A204.1 (cell line): ENCODE results near the gene PRRC2A.
"Not testable (repeated sequence)": the region's sequence is repeated elsewhere in the genome, so short reads cannot be mapped to it uniquely, and the experiment has no call there.

ENCODE experiments used
- FAIRE-seq: peaks from 2 replicates; lab custom pipeline; 2012; peaks lifted over from hg19 to GRCh38; lab: Jason Lieb, UNC

PRRC2A gene

GRCh38 chr6:31586008-31586407 lies 34.5 kb upstream of the PRRC2A start, which contains the start of gene LST1:
Gene LST1 (plus strand): TSS chr6:31586277. CDS start chr6:31587300, 1,023 bp downstream.
- FAIRE-seq = no peak

DNA sequence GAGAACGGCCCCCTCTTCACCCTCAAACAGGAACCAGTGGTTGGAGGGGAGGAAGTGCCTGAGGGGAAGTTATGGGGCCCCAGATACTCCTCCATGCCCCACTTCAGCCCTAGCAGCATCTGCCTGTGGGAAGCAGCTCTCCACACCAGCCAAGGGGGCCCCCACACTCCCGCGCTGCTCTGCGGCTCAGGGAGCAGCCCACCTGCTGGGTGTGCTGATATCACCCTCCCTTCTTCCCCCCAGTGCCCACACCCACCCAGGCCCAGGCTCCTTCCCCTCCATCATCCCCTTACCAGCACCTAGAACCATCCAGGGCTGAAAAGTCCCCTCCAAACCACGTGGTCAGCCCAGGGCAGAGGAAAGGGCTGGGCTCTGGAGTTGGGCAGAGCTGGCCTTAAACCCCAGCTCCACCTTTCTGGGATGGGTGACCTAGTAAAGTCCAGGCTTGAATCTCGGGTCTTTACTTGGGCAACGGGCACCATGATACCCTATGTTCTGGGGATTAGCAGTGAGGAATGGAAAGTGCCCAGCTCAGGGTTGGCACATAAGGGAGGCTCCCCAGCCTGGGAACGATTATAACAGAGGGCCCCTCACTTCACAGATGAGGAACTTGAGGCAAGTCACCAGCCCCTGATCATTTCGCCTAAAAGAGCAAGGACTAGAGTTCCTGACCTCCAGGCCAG lies 33.8 kb upstream of the PRRC2A start:
- FAIRE-seq = no peak

GRCh38 chr6:31587791-31588777 lies 32.4 kb upstream of the PRRC2A start:
- FAIRE-seq = no peak

DNA sequence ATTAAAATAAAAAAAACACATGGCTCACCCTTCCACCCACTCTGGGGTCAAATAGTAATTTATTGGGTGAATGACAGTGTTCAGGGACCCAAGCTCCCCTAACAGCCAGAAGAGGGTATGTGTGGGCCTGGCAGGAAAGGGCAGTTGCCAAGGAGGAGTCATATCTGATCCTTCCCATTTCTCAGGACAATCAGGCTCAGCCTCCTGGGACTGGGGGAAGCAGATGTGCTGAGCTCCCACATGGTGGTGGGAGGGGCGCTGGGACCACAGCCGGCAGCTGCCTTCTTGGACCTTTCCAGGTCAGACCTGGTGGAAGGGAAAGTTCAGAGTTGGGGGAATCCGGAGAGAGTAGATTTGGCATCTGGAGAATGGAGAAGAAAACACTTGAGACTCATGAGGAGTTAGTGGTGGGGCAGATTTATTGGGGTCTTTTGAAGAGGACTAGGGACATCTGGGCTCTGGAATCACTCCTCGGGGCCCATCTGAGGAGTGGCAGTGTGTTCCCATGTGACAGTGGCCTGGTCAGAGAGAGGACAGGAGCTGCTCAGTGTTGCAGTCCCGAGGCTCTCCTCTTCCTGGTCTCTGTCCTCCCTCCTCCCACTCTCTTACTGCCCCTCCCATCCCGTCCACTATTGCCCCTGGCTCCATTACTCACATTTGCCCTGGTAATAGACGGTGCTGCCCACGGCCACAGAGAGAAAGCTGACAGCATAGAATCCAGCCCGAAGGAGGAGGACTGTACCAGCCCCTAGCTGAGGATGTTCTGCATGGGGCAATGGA lies 31.5 kb upstream of the PRRC2A start:
- FAIRE-seq = no peak

DNA sequence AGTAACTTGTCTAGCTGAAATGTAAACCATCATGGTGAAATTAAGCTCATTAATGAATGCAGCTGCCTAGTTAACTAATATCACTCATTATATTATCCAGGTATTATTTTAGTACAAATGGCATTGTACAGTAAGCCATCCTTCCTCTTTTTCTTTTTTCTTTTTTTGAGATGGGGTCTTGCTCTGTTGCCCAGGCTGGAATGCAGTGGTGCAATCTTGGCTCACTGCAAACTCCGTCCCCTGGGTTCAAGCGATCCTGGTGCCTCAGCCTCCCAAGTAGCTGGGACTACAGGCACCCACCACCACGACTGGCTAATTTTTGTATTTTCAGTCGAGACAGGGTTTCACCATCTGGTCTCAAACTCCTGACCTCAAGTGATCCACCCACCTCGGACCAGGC lies 29.8 kb upstream of the PRRC2A start:
- FAIRE-seq = not testable (repeated sequence)

DNA sequence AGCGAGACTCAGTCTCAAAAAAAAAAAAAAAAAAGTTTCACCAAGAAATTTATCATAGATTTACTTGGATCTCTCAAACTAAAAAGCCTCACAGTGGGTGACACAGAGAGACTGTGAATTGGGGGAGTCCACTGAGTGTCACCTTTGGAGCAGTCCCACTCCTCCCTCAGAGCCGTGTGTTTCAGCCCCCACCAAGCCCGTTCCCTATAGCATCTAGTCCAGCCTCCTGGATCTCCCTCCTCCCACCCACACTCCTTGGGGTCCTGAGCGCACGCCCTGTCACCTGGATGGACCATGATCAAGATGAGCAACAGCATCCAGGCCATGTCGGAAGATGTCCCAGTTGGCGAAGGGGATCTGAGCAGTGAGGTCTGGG lies 28.1 kb upstream of the PRRC2A start:
- no peak for FAIRE-seq

- FAIRE-seq = no peak
Measured at GRCh38 chr6:31597006-31597405, 23.5 kb upstream of the PRRC2A start.

GRCh38 chr6:31607317-31607716 lies 13.2 kb upstream of the PRRC2A start:
- no peak for FAIRE-seq

- no peak for FAIRE-seq
Measured at GRCh38 chr6:31609519-31610406, 10.8 kb upstream of the PRRC2A start.

DNA sequence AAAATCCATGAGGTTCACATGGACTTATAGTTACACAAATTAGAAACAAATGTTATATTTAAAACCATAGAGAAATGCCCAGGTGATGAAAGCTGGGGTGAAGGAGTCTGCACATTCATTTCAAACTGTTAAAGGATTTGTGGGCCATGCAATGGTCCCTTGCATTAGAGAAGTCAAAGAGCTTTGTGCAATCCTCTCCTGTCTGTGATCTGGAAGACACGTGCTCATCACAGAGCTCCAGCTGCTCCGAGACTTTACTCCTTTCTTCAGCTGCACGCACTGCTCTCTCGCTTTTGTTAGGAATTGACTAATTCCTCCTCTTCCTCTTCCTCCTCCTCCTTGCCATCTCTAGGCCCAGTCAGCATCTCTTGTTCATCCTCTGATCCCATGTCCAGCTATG lies 9.5 kb upstream of the PRRC2A start:
- no peak for FAIRE-seq

DNA sequence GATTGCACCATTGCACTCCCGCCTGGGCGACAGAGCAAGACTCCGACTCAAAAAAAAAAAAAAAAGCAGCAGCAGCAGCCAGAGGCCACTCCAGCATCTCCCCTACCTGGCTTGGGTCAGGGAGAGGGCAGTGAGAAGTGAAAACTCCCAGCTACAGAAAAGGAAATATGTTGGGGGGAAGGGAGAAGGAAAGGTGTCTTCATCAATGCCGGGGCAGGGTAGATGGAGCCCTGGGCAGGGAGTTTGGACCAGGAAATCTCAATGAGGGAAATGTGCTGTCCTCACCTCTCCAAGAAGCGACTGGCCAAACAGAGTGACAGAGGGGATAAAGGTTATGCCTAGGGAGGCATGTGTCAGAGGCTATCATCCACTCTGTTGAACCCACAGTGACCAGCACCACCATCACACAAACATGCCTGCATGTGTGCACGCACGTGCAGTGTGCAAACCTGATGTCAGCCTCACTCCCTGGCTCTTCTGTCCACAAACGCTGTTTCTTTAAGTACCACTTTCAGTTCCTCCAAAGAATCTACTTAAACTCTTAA lies 6.4 kb upstream of the PRRC2A start:
- no peak for FAIRE-seq

DNA sequence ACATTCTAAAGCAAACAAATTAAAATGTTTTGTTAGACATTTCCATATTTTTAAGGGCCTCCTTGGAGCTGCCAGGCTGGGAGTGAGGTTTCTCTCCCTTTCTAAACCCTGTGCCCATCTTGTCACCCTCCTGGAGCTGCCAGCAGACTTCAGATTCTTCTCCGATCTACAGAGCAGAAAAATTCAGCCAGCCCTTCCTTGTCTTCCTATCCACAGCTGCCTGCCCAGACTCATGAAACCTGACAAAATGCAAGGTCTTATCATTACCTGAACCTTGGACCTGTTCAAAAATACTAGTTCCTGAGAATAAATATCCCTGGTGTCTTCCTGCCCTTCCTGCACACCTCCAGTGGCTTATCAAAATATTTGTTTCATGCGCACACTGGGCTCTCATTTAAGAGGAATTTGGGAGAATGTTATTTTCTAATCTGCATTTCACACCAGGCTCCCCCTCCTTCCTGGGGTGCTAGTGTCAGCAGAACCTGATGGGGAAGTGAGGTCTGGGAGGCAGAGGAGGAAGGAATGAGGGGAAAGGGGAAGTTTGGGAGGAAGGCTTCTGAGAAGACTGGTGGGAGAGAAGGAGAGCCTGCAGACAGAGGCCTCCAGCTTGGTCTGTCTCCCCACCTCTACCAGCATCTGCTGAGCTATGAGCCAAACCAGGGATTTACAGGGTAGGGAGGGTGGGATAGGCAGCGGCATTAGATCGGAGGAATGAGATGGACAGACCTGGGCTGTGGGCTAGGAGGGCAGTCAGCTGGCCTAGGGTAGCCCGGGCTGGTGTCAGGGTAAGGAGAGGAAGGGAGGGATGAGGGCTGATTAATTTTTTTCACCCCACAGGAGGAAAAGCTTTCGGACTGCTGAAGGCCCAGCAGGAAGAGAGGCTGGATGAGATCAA lies 5.6 kb upstream of the PRRC2A start, which contains the start of gene AIF1:
Gene AIF1 (plus strand): TSS at position 551 of the 895 bp plus-strand sequence. CDS start 96 bp downstream, at position 647.
- FAIRE-seq = no peak

DNA sequence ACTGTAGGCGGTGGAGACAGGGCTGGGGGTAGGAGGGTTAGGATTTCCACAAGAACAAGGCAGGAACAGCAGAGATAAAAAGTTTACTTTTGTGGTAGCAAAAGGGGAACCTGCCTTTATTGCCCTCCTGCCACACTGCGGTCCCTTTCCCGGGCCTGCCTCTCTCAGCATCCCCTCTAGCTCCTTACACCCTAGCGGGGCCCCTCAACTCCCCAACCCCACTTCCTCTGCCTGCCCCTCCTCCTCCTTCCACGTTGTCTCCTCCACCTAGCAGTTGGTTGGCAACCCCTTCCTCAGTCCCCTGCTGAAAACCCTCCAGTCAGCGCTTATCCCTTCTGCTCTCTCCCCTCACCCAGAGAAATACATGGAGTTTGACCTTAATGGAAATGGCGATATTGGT lies 4.8 kb upstream of the PRRC2A start:
- no peak for FAIRE-seq

- FAIRE-seq = no peak
Measured at GRCh38 chr6:31617010-31617409, 3.5 kb upstream of the PRRC2A start.

DNA sequence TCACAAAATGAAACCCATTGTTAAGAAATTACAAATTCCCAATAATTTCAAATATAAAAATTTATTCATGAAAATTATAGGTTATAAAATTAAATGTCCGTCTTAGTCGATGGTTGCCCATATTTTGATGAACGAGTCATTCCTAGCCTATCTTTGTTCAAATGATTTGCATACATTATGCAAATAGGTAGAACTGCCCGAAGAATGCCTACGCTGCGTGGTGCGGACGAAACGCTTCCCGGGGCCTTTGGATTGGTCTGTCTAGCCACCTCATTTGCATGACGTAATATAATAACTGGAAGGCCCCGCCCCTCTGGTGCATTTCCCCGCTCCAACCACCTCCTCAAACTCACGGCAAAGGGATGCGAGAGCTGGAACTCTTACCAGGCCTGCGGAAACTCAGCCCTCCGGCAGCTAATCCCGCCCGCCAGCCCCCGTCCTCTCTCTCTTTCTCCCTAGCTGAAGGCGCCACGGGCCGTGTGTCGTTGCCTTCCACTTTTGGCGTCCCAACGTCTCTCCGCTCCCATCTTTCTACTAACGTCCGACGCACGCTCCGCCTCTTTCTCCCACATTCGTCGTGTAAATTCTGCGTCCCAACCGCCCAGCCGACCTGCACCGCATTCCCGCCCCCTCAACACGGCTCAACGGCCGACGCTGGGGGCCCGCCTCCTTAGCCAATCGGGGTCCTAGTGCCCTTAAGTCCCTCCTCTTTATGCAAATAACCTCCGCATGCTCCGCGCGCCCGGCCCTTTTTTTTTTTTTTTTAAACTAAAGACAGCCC lies 520 bp upstream of the PRRC2A start:
- peak; percentile 99 for FAIRE-seq

DNA sequence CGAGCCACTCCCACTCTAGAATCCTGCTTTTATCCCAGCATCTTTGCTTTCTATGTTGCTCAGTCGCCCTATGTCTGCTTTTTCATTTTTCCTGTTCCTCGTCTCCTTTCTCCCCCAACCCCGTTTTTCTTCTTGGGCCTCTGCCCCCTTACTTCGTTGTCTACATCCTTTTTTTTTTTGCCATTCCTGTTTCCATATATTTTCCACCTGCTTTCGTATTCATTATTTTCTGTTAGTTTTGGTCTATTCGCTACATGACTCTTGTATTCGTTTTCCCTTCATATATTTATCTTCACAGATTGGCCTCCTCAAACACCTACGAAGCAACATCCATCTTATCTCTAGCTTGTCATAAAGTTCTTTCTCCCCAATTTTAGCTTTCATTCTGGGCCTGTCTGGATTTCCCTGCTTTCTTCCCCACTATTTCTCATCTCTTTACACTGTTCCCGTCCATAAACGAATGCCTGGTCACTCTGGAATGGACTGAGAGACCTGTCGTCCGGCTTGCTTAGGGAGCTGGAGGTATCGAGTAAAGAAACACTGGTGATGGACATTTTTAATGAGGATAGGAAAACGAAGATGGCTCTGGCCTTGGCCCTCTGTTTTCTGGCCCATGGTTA lies 915 bp downstream of the PRRC2A start:
- FAIRE-seq = no peak

DNA sequence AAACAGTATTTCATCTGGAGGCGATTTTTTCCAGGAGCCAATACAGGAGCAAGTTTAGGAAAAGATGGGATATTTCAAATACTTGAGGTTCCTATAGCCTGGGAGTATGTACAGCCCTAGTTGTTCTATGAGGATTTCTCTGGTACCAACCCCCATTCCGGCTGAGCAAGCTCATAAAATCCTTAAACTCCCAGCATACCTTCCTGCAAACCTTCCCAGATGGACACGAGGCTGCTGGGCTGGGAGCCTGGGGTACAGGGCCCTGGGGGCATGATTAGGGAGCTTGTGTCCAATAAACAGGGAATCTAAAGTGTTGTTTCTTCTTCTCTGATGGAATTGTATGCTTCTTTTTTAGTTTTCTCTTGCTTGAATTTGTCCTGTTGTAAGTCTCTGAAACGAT lies 1.5 kb downstream of the PRRC2A start:
- FAIRE-seq = no peak

- FAIRE-seq = no peak
Measured at GRCh38 chr6:31622684-31623091, 2.2 kb downstream of the PRRC2A start.

DNA sequence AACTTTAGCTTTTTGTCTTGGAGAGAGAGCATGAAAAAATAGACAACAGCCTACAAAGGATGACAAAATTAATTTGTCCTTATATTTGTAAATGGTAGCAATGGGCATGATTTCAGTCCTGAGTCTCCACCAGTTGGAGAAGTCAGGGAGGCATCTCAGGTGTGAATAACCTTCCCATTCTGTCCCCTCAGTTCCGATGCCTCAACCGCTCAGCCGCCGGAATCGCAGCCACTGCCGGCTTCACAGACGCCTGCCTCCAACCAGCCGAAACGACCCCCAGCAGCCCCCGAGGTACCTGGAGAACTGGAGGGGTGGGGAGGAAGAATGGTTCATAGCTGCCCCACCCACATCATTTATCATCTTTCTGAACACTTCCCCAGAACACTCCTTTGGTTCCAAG lies 3.6 kb downstream of the PRRC2A start:
- no peak for FAIRE-seq
